ENCODE results near the gene SLIT1. TPM values are rescaled to one million over a fixed set of nuclear protein-coding genes. Genes with fewer than 3 reads are reported as not detected.

SLIT1 gene
- total RNA-seq, 1 donor from 2014 or later: not detected

GRCh38 chr10:96999987-97000386, 185.8 kb downstream of the SLIT1 start:
- Histone ChIP-seq H3K9me3 (no peaks in the 10 kb centered on the region), H3K36me3 (no peaks in the 10 kb centered on the region), H3K27me3 (no peaks in the 10 kb centered on the region), H3K27ac (no peak overlapping the region), H3K4me1 (peaks cover 0 to 8% of the 10 kb centered on the region in 2 donors), H3K4me3 (no peak overlapping the region)
- intact Hi-C loops (cut with DNase I): no loop called here
- DNase-seq (ENCODE audit: low spot score in 2 of 2): no peak
- TF ChIP-seq CTCF (IDR thresholded peaks at IDR 0.05): no peak

- no peak for TF ChIP-seq CTCF (IDR thresholded peaks at IDR 0.05)
- no peak overlapping the region for H3K27ac ChIP-seq
- intact Hi-C loops (cut with DNase I): no loop called here
- peaks cover 0 to 8% of the 10 kb centered on the region in 2 donors for H3K4me1 ChIP-seq
- no peak for DNase-seq (ENCODE audit: low spot score in 2 of 2)
- H3K9me3 ChIP-seq: no peaks in the 10 kb centered on the region
- no peak overlapping the region for H3K4me3 ChIP-seq
- no peaks in the 10 kb centered on the region for H3K27me3 ChIP-seq
- no peaks in the 10 kb centered on the region for H3K36me3 ChIP-seq
Measured at GRCh38 chr10:96999337-96999736, 186.4 kb downstream of the SLIT1 start.

- intact Hi-C loops (cut with DNase I): no loop called here
- H3K27ac ChIP-seq: no peak overlapping the region
- no peaks in the 10 kb centered on the region for H3K9me3 ChIP-seq
- DNase-seq (ENCODE audit: low spot score in 2 of 2): peak in 1 of 2 donors; percentile 59
- H3K4me3 ChIP-seq: no peak overlapping the region
- TF ChIP-seq CTCF (IDR thresholded peaks at IDR 0.05): no peak
- peaks cover 0 to 8% of the 10 kb centered on the region in 2 donors for H3K4me1 ChIP-seq
- no peaks in the 10 kb centered on the region for H3K36me3 ChIP-seq
- no peaks in the 10 kb centered on the region for H3K27me3 ChIP-seq
Measured at GRCh38 chr10:96998329-96998888, 187.3 kb downstream of the SLIT1 start.

- Histone ChIP-seq H3K4me1 (peaks cover 0 to 8% of the 10 kb centered on the region in 2 donors), H3K36me3 (no peaks in the 10 kb centered on the region), H3K9me3 (no peaks in the 10 kb centered on the region), H3K27me3 (no peaks in the 10 kb centered on the region), H3K27ac (peak overlapping the region; percentile 3 to 51), H3K4me3 (no peak overlapping the region)
- no peak for DNase-seq (ENCODE audit: low spot score in 2 of 2)
- intact Hi-C loops (cut with DNase I): loop anchor here (2.0 kb wide), 1 partner anchor 28 kb away; no protein-coding TSS in a partner anchor
- TF ChIP-seq CTCF (IDR thresholded peaks at IDR 0.05): no peak
Measured at GRCh38 chr10:96996275-96996965, 189.3 kb downstream of the SLIT1 start.

GRCh38 chr10:96995851-96996250, 189.9 kb downstream of the SLIT1 start:
- intact Hi-C loops (cut with DNase I): loop anchor here (2.0 kb wide), 1 partner anchor 29 kb away; no protein-coding TSS in a partner anchor
- Histone ChIP-seq H3K4me1 (peaks cover 0 to 11% of the 10 kb centered on the region in 2 donors), H3K27ac (peak overlapping the region; percentile 3 to 51), H3K9me3 (no peaks in the 10 kb centered on the region), H3K36me3 (no peaks in the 10 kb centered on the region), H3K27me3 (no peaks in the 10 kb centered on the region), H3K4me3 (no peak overlapping the region)
- no peak for TF ChIP-seq CTCF (IDR thresholded peaks at IDR 0.05)
- no peak for DNase-seq (ENCODE audit: low spot score in 2 of 2)
